GM23338 (cell line): Measurements from ENCODE around the gene ADAMTSL4. TPM values are rescaled to one million over a fixed set of nuclear protein-coding genes. Genes with fewer than 3 reads are reported as not detected.

Experiments used
- ATAC-seq: fragments of 200-7000 bp; cut with Tn5 transposase; 3 replicates; pipeline ENCODE4 v1.9.1; 2020
- DNase-seq: peaks from one replicate; pipeline ENCODE4 v3.0.0-alpha.2; 2015; ENCODE audit warnings: low spot score
- H2AFZ ChIP-seq: fragments of 200-600 bp; sonication (generic); 2 replicates; pipeline ENCODE4 v1.8.0; 2016; ENCODE audit warnings: antibody characterized with exemption, mild to moderate bottlenecking, moderate library complexity
- H3F3A ChIP-seq: fragments of 200-600 bp; sonication (generic); replicated peaks from 2 replicates; pipeline ENCODE4 v1.8.0; 2017; ENCODE audit warnings: antibody characterized with exemption, mixed run types, low read depth
- H3K27ac ChIP-seq: fragments of 200-600 bp; sonication (generic); 2 replicates; pipeline ENCODE4 v1.6.1; 2016; ENCODE audit warnings: low read depth
- H3K27me3 ChIP-seq: fragments of 200-600 bp; sonication (generic); 2 replicates; pipeline ENCODE4 v1.8.0; 2016; ENCODE audit warnings: mild to moderate bottlenecking, mixed run types, moderate library complexity; ENCODE audit not compliant: insufficient read depth
- H3K36me3 ChIP-seq: fragments of 200-600 bp; sonication (generic); 2 replicates; pipeline ENCODE4 v1.8.0; 2016; ENCODE audit warnings: mild to moderate bottlenecking; ENCODE audit not compliant: insufficient read depth
- H3K4me1 ChIP-seq: fragments of 200-600 bp; sonication (generic); 2 replicates; pipeline ENCODE4 v1.8.0; 2016; ENCODE audit warnings: mild to moderate bottlenecking, moderate library complexity; ENCODE audit not compliant: insufficient read depth
- H3K4me2 ChIP-seq: fragments of 200-600 bp; sonication (generic); 2 replicates; pipeline ENCODE4 v1.7.1; 2017; ENCODE audit warnings: mixed run types
- H3K4me3 ChIP-seq: fragments of 200-600 bp; sonication (generic); 2 replicates; pipeline ENCODE4 v1.6.1; 2016; ENCODE audit warnings: mixed run types
- H3K79me2 ChIP-seq: fragments of 200-600 bp; sonication (generic); replicated peaks from 2 replicates; pipeline ENCODE4 v1.8.0; 2017; ENCODE audit warnings: mild to moderate bottlenecking; ENCODE audit not compliant: insufficient read depth
- H3K9me2 ChIP-seq: fragments of 200-600 bp; sonication (generic); 2 replicates; pipeline ENCODE4 v1.8.0; 2017; ENCODE audit not compliant: insufficient read depth
- H4K20me1 ChIP-seq: fragments of 200-600 bp; sonication (generic); replicated peaks from 2 replicates; pipeline ENCODE4 v1.8.0; 2017; ENCODE audit warnings: mild to moderate bottlenecking; ENCODE audit not compliant: insufficient read depth
- H3K27ac Mint-ChIP-seq: 2 replicates; pipeline ENCODE4 v1.8.0; 2020; ENCODE audit warnings: inconsistent platforms, mild to moderate bottlenecking, moderate library complexity, mixed read lengths
- H3K27me3 Mint-ChIP-seq: 3 replicates; pipeline ENCODE4 v1.8.0; 2022; ENCODE audit warnings: low read depth, mild to moderate bottlenecking, moderate library complexity, mixed read lengths, inconsistent platforms; ENCODE audit not compliant: insufficient read depth, poor library complexity
- H3K36me3 Mint-ChIP-seq: 3 replicates; pipeline ENCODE4 v1.8.0; 2021; ENCODE audit warnings: low read depth, mild to moderate bottlenecking, inconsistent platforms, moderate library complexity, mixed read lengths
- H3K4me1 Mint-ChIP-seq: 3 replicates; pipeline ENCODE4 v1.8.0; 2020; ENCODE audit warnings: mild to moderate bottlenecking, inconsistent platforms, mixed read lengths
- H3K4me3 Mint-ChIP-seq: 3 replicates; pipeline ENCODE4 v1.8.0; 2021; ENCODE audit warnings: moderate library complexity, mild to moderate bottlenecking, inconsistent platforms, mixed read lengths
- H3K9me3 Mint-ChIP-seq: 3 replicates; pipeline ENCODE4 v1.8.0; 2020; ENCODE audit warnings: moderate library complexity, mild to moderate bottlenecking, inconsistent platforms, mixed read lengths
- EZH2phosphoT487 ChIP-seq: fragments of 200-600 bp; sonication (generic); IDR thresholded peaks from one replicate; pipeline ENCODE4 v1.8.1; 2018; ENCODE audit warnings: antibody characterized with exemption; ENCODE audit not compliant: unreplicated experiment
- NANOG ChIP-seq: IDR thresholded peaks from 2 replicates; pipeline ENCODE4 v1.6.1; 2016; ENCODE audit warnings: antibody characterized with exemption, borderline replicate concordance
- STAT1 ChIP-seq: IDR thresholded peaks from one replicate; pipeline ENCODE4 v1.6.1; 2016; ENCODE audit warnings: antibody characterized with exemption; ENCODE audit not compliant: unreplicated experiment
- ZNF331 ChIP-seq: fragments of 250-450 bp; sonication (Bioruptor Pico); IDR thresholded peaks from 2 replicates; pipeline ENCODE4 v1.5.0; 2020; ENCODE audit warnings: low read depth, mild to moderate bottlenecking, moderate library complexity
- polyA plus RNA-seq: library from polyadenylated mRNA; unstranded; fragments of >200 nt; fragmentation: Nextera tagmentation; extraction: Ambion mirVana; gene quantifications from 2 replicates; pipeline ENCODE4 v1.2.1, GENCODE V29; 2016
- total RNA-seq: library from RNA; depleted of rRNA; stranded (reverse); fragments of >200 nt; shearing (Covaris generic); gene quantifications from 2 replicates; pipeline ENCODE4 v1.2.3, GENCODE V29; 2014
- TF ChIP-seq, protein P1 (sequence below), 2 experiments: fragments of 200-600 bp in 1 of 2; sonication (generic) in 1 of 2; conservative IDR thresholded peaks; 2 replicates each; pipeline versions ENCODE4 v1.5.1 to v1.6.1; 2016 to 2017; ENCODE audit warnings: antibody characterized with exemption in 2 of 2, low read depth in 2 of 2, mild to moderate bottlenecking in 2 of 2, moderate library complexity in 1 of 2
- TF ChIP-seq, protein P2 (sequence below): fragments of 250-450 bp; sonication (Bioruptor Pico); IDR thresholded peaks from 2 replicates; pipeline ENCODE4 v1.5.0; 2020; ENCODE audit warnings: mild to moderate bottlenecking, moderate library complexity

ADAMTSL4 gene
- total and polyA plus RNA-seq, 2 experiments from 2014 or later: 5.3 to 5.8 TPM

DNA sequence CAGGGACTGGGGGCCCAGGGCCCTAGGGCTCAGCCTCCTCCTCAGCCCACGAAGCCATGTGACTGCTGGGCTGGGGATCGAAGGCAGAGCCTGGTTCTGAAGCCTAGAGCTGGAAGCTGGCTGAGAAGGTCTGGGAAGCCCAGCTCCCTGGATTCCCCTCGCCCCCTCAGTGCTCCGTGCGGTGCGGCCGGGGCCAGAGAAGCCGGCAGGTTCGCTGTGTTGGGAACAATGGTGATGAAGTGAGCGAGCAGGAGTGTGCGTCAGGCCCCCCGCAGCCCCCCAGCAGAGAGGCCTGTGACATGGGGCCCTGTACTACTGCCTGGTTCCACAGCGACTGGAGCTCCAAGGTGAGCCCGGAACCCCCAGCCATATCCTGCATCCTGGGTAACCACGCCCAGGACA is 9.1 kb downstream of the ADAMTSL4 start:
- peaks cover 21% of the 10 kb centered on the region for H3K4me1 ChIP-seq
- no peaks in the 10 kb centered on the region for H3K36me3 ChIP-seq
- no peak for TF ChIP-seq EZH2phosphoT487
- TF ChIP-seq, protein P1, sequence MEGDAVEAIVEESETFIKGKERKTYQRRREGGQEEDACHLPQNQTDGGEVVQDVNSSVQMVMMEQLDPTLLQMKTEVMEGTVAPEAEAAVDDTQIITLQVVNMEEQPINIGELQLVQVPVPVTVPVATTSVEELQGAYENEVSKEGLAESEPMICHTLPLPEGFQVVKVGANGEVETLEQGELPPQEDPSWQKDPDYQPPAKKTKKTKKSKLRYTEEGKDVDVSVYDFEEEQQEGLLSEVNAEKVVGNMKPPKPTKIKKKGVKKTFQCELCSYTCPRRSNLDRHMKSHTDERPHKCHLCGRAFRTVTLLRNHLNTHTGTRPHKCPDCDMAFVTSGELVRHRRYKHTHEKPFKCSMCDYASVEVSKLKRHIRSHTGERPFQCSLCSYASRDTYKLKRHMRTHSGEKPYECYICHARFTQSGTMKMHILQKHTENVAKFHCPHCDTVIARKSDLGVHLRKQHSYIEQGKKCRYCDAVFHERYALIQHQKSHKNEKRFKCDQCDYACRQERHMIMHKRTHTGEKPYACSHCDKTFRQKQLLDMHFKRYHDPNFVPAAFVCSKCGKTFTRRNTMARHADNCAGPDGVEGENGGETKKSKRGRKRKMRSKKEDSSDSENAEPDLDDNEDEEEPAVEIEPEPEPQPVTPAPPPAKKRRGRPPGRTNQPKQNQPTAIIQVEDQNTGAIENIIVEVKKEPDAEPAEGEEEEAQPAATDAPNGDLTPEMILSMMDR (conservative IDR thresholded peaks at IDR 0.05; ENCODE audit: low read depth in 2 of 2): no peak
- TF ChIP-seq, protein P2, sequence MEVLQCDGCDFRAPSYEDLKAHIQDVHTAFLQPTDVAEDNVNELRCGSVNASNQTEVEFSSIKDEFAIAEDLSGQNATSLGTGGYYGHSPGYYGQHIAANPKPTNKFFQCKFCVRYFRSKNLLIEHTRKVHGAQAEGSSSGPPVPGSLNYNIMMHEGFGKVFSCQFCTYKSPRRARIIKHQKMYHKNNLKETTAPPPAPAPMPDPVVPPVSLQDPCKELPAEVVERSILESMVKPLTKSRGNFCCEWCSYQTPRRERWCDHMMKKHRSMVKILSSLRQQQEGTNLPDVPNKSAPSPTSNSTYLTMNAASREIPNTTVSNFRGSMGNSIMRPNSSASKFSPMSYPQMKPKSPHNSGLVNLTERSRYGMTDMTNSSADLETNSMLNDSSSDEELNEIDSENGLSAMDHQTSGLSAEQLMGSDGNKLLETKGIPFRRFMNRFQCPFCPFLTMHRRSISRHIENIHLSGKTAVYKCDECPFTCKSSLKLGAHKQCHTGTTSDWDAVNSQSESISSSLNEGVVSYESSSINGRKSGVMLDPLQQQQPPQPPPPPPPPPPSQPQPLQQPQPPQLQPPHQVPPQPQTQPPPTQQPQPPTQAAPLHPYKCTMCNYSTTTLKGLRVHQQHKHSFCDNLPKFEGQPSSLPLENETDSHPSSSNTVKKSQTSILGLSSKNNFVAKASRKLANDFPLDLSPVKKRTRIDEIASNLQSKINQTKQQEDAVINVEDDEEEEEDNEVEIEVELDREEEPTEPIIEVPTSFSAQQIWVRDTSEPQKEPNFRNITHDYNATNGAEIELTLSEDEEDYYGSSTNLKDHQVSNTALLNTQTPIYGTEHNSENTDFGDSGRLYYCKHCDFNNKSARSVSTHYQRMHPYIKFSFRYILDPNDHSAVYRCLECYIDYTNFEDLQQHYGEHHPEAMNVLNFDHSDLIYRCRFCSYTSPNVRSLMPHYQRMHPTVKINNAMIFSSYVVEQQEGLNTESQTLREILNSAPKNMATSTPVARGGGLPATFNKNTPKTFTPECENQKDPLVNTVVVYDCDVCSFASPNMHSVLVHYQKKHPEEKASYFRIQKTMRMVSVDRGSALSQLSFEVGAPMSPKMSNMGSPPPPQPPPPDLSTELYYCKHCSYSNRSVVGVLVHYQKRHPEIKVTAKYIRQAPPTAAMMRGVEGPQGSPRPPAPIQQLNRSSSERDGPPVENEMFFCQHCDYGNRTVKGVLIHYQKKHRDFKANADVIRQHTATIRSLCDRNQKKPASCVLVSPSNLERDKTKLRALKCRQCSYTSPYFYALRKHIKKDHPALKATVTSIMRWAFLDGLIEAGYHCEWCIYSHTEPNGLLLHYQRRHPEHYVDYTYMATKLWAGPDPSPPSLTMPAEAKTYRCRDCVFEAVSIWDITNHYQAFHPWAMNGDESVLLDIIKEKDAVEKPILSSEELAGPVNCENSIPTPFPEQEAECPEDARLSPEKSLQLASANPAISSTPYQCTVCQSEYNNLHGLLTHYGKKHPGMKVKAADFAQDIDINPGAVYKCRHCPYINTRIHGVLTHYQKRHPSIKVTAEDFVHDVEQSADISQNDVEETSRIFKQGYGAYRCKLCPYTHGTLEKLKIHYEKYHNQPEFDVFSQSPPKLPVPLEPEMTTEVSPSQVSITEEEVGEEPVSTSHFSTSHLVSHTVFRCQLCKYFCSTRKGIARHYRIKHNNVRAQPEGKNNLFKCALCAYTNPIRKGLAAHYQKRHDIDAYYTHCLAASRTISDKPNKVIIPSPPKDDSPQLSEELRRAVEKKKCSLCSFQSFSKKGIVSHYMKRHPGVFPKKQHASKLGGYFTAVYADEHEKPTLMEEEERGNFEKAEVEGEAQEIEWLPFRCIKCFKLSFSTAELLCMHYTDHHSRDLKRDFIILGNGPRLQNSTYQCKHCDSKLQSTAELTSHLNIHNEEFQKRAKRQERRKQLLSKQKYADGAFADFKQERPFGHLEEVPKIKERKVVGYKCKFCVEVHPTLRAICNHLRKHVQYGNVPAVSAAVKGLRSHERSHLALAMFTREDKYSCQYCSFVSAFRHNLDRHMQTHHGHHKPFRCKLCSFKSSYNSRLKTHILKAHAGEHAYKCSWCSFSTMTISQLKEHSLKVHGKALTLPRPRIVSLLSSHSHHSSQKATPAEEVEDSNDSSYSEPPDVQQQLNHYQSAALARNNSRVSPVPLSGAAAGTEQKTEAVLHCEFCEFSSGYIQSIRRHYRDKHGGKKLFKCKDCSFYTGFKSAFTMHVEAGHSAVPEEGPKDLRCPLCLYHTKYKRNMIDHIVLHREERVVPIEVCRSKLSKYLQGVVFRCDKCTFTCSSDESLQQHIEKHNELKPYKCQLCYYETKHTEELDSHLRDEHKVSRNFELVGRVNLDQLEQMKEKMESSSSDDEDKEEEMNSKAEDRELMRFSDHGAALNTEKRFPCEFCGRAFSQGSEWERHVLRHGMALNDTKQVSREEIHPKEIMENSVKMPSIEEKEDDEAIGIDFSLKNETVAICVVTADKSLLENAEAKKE: no peak
- TF ChIP-seq STAT1: no peak
- TF ChIP-seq NANOG: no peak
- TF ChIP-seq ZNF331 (CRISPR knock-in tag): no peak
- H3K9me3 Mint-ChIP-seq: no peaks in the 10 kb centered on the region
- no peak overlapping the region for H3K4me2 ChIP-seq
- no peaks in the 10 kb centered on the region for H4K20me1 ChIP-seq
- H3K4me3 ChIP-seq: no peak overlapping the region
- H3K27me3 Mint-ChIP-seq: peaks cover 17% of the 10 kb centered on the region
- H3K4me1 Mint-ChIP-seq: peaks cover 33% of the 10 kb centered on the region
- H3K4me3 Mint-ChIP-seq: no peak overlapping the region
- H3K79me2 ChIP-seq: peaks cover 5% of the 10 kb centered on the region
- H3K27me3 ChIP-seq: no peaks in the 10 kb centered on the region
- H3K36me3 Mint-ChIP-seq: no peaks in the 10 kb centered on the region
- H2AFZ ChIP-seq: no peak overlapping the region
- peaks cover 4% of the 10 kb centered on the region for H3F3A ChIP-seq
- H3K27ac ChIP-seq: no peak overlapping the region
- H3K27ac Mint-ChIP-seq: no peak overlapping the region
- ATAC-seq (no peak), DNase-seq (no peak)
- no peaks in the 10 kb centered on the region for H3K9me2 ChIP-seq
